IMR-90 (cell line): ENCODE data around the gene SERPINB1.

ENCODE experiments used
- CTCF ChIP-seq: conservative IDR thresholded peaks from 2 replicates; pipeline ENCODE4 v1.5.1; 2012; ENCODE audit warnings: mild to moderate bottlenecking, low read depth, low read length, improper control_type of control experiment
- MAFK ChIP-seq: IDR thresholded peaks from 2 replicates; pipeline ENCODE4 v1.6.1; 2012; ENCODE audit warnings: low read depth, low read length, improper control_type of control experiment
- TF ChIP-seq, protein P1 (sequence below): fragments of 150-350 bp; IDR thresholded peaks from 2 replicates; pipeline ENCODE4 v1.6.1; 2017; ENCODE audit warnings: mild to moderate bottlenecking, antibody characterized with exemption, low read length, low read depth

DNA sequence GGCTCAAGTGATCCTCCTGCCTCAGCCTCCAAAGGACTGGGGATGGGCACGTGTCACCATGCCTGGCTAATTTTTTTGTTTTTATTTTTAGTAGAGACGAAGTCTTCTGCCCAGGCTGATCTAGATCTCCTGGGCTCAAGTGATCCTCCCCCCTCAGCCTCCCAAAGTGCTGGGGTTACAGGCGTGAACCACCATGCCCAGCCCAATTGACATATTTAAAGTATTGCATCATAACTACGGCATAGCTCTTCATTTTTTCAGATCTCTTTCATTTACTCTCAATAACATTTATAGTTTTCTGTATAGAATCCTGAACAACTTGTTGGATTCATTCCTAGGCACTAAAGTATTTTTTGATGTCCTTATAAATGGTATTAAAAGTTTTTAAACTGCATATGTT is 13.0 kb downstream of the SERPINB1 start:
- TF ChIP-seq, protein P1, sequence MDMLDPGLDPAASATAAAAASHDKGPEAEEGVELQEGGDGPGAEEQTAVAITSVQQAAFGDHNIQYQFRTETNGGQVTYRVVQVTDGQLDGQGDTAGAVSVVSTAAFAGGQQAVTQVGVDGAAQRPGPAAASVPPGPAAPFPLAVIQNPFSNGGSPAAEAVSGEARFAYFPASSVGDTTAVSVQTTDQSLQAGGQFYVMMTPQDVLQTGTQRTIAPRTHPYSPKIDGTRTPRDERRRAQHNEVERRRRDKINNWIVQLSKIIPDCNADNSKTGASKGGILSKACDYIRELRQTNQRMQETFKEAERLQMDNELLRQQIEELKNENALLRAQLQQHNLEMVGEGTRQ: no peak
- TF ChIP-seq CTCF: no peak
- no peak for TF ChIP-seq MAFK
